ENCODE results near the gene DCLK2. TPM values are rescaled to one million over a fixed set of nuclear protein-coding genes. Genes with fewer than 3 reads are reported as not detected.

Gene DCLK2
- polyA plus RNA-seq, 1 of the 3 experiments (the other 2 are of a cell fraction) = 10.1 TPM

DNA sequence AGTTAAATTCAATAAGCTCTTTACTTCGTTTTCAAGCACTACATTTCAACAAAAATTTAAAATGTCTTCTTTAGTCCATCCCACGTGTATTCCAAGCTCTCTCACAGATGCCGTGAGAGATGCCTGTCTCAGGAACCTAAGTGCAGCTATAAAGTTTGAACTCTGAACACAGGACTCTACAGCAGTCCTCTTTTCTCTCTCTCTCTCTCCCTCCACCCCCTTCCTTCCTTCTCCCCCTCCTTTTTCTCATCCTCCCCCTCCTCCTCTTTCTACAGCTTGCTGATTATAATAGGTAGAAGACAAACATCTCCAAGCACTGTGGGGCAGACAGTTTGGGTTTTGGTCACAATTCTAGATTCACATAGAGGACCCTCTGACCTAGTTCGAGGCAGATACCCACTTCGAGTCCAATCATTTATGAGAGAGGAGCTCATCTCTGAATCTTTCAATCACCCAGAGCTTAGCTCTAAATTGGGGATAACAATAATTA lies 31.5 kb upstream of the DCLK2 start:
- Histone ChIP-seq H3K9me3 (no peaks in the 10 kb centered on the region), H3K79me2 (ENCODE audit: insufficient read depth) (no peaks in the 10 kb centered on the region), H3K4me1 (ENCODE audit: control insufficient read depth in 1 of 2, insufficient read depth in 2 of 2, low read depth in 1 of 2, low read length in 1 of 2) (peaks cover 0 to 14% of the 10 kb centered on the region in 2 experiments; a peak in 2 of 4 replicates), H3K4me2 (no peak overlapping the region), H4K20me1 (ENCODE audit: insufficient read depth) (no peaks in the 10 kb centered on the region), H2AFZ (ENCODE audit: low read depth) (peak overlapping the region; percentile 14; the same call in 1 of the 2 replicates), H3K27ac (ENCODE audit: low read depth in 2 of 2, low read length in 1 of 2) (no peak overlapping the region), H3K27me3 (ENCODE audit: insufficient read depth) (no peaks in the 10 kb centered on the region), H3K4me3 (ENCODE audit: low read depth in 2 of 2, low read length in 1 of 2) (no peak overlapping the region), H3K9ac (no peak overlapping the region), H3F3A (replicated peaks; ENCODE audit: insufficient read depth) (no peaks in the 10 kb centered on the region), H3K9me2 (no peaks in the 10 kb centered on the region), H3K36me3 (replicated peaks in 1 of 2; ENCODE audit: control insufficient read depth in 1 of 2, insufficient read depth in 2 of 2, low read length in 1 of 2) (no peaks in the 10 kb centered on the region)
- no peak for TF ChIP-seq FOXJ3 (CRISPR knock-in tag; IDR thresholded peaks at IDR 0.05)
- TF ChIP-seq MAX (IDR thresholded peaks at IDR 0.05; ENCODE audit: low read depth) = no peak
- no peak for TF ChIP-seq NFIC (IDR thresholded peaks at IDR 0.05; ENCODE audit: borderline replicate concordance)
- TF ChIP-seq RFX5 (IDR thresholded peaks at IDR 0.05; ENCODE audit: low read length) = no peak
- TF ChIP-seq CHD2 (IDR thresholded peaks at IDR 0.05; ENCODE audit: low read length, partially characterized antibody) = no peak
- TF ChIP-seq EZH2phosphoT487 (IDR thresholded peaks at IDR 0.05; ENCODE audit: borderline replicate concordance, low read depth) = no peak
- TF ChIP-seq TCF12 (IDR thresholded peaks at IDR 0.05) = no peak
- TF ChIP-seq, protein P1, sequence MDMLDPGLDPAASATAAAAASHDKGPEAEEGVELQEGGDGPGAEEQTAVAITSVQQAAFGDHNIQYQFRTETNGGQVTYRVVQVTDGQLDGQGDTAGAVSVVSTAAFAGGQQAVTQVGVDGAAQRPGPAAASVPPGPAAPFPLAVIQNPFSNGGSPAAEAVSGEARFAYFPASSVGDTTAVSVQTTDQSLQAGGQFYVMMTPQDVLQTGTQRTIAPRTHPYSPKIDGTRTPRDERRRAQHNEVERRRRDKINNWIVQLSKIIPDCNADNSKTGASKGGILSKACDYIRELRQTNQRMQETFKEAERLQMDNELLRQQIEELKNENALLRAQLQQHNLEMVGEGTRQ (IDR thresholded peaks at IDR 0.05; ENCODE audit: borderline replicate concordance, low read depth, low read length) = no peak
- TF ChIP-seq, protein P2, sequence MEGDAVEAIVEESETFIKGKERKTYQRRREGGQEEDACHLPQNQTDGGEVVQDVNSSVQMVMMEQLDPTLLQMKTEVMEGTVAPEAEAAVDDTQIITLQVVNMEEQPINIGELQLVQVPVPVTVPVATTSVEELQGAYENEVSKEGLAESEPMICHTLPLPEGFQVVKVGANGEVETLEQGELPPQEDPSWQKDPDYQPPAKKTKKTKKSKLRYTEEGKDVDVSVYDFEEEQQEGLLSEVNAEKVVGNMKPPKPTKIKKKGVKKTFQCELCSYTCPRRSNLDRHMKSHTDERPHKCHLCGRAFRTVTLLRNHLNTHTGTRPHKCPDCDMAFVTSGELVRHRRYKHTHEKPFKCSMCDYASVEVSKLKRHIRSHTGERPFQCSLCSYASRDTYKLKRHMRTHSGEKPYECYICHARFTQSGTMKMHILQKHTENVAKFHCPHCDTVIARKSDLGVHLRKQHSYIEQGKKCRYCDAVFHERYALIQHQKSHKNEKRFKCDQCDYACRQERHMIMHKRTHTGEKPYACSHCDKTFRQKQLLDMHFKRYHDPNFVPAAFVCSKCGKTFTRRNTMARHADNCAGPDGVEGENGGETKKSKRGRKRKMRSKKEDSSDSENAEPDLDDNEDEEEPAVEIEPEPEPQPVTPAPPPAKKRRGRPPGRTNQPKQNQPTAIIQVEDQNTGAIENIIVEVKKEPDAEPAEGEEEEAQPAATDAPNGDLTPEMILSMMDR (IDR thresholded peaks at IDR 0.05) = no peak
- no peak for TF ChIP-seq GATA2 (CRISPR knock-in tag; IDR thresholded peaks at IDR 0.05)
- TF ChIP-seq NRF1 (IDR thresholded peaks at IDR 0.05; ENCODE audit: low read depth, low read length) = no peak
- no peak for TF ChIP-seq EP300 (IDR thresholded peaks at IDR 0.05; ENCODE audit: borderline replicate concordance in 1 of 2, low read depth in 1 of 2, low read length in 1 of 2)
- TF ChIP-seq ZBTB33 (IDR thresholded peaks at IDR 0.05; ENCODE audit: borderline replicate concordance, low read depth) = no peak
- no peak for TF ChIP-seq YY1 (IDR thresholded peaks at IDR 0.05; ENCODE audit: low read depth)
- no peak for TF ChIP-seq ELF1 (IDR thresholded peaks at IDR 0.05)
- no peak for DNase-seq
- POLR2A ChIA-PET = interaction anchor here (0.6 kb wide), 1 partner anchor 18 kb away, joined by 3 read pairs; no protein-coding TSS in a partner anchor
- CTCF ChIA-PET = no interaction called here
- 78% methylated on average over 5 of the region's 5 CpGs for WGBS (ENCODE audit: low lambda C conversion rate)

Data from SK-N-SH (cell line).